IPS-NIHi11 (cell line): ENCODE results near the gene ENDOV.
A peak's percentile ranks its signal among the peaks of the same experiment; 100 is the strongest.
"Not testable (repeated sequence)": the region's sequence is repeated elsewhere in the genome, so short reads cannot be mapped to it uniquely, and the experiment has no call there.

Source experiments
- DNase-seq: peaks from one replicate; pipeline ENCODE4 v3.0.0; 2012; ENCODE audit warnings: mixed read lengths, low spot score

ENDOV gene

GRCh38 chr17:80388601-80389000 lies 26.4 kb upstream of the ENDOV start:
- DNase-seq, result no peak

DNA sequence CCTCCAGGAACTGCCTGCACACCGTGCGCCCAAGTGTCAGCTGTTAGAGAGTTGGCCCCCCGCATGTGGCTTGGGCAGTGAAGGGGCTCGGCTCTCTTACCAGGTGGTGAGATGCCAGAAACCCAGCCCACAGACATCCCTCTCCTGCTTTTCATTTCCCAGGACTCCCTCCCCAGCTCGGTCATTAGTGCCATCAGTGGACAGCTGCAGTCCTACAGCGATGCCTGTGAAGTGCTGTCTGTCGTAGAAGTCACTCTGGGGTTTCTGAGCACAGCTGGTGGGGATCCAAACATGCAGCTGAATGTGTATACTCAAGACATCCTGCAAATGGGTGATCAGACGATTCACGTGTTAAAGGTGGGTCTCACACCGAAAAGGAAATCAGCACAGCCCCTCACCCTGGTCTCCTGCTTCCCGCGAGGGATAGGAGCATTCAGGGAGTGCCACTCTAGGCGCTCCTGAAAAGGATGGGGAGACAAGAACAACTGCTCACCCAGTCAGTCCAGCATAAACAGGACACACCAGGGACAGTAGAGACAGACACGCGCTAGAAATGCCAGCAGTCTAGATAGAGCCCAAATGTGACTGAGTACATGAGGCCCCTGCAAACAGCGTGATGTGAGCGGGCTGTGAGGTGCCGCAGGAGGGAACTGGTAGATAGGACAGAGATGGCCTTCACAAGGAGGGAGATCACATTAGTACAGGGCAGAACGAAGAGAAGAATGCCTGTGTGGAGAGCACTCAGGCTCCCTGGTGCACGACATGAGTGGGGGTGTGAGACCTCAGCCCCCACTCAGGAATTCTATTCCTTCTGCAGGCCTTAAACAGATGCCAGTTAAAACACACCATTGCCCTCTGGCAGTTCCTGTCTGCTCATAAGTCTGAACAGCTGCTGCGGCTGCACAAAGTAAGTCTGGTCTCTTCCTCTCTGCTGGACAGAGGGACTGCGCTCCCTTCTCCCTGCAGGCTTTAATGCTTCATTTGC lies 25.7 kb upstream of the ENDOV start:
- no peak for DNase-seq

GRCh38 chr17:80393241-80393890 lies 21.6 kb upstream of the ENDOV start:
- DNase-seq, result no peak

DNA sequence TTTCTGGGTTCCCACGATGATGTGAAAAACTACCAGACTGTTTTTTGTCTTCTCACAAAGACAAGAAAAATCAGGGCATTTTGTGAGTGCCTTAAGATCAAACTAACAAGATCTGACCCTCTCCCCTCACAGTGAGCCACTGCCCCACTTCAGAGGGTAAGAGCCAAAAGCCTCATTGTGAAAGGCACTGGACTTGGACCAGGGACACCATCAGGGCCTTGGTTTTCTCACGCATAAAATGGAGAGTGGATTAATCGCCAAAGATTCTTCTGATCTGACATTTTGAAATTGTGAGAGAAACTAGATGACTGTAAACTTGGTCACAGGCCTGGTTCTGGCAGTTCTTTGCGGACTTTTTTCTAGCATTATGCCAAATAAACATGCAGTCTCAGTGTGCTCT lies 21.0 kb upstream of the ENDOV start:
- DNase-seq, result no peak

DNA sequence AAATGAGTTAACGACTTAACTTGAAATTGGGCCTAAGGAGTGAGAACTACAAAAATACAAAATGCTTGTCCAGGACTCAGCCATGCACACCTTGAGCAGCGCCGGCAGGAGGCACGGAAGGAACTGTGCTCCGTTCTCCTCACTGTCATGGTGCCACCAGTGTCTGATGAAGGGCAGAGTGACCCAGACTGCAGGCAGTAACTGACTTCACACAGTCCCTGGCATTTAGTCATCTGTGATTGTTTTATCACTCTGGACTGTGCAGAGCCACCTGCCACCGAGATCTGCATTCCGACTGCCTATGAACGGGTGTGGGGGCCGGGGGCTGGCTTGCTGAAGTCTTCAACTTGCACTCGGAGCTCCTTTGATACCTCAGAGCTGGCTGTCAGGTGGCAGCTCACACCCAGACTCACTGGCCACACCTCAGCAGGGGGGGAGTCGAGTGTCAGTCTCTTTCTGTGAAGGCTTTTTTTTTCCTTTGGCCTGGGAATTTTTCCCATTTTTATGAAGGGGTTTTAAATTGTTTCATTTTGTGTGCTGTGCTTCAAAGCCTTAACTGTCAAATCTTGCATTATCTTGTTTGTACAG lies 20.2 kb upstream of the ENDOV start:
- DNase-seq, result no peak

DNA sequence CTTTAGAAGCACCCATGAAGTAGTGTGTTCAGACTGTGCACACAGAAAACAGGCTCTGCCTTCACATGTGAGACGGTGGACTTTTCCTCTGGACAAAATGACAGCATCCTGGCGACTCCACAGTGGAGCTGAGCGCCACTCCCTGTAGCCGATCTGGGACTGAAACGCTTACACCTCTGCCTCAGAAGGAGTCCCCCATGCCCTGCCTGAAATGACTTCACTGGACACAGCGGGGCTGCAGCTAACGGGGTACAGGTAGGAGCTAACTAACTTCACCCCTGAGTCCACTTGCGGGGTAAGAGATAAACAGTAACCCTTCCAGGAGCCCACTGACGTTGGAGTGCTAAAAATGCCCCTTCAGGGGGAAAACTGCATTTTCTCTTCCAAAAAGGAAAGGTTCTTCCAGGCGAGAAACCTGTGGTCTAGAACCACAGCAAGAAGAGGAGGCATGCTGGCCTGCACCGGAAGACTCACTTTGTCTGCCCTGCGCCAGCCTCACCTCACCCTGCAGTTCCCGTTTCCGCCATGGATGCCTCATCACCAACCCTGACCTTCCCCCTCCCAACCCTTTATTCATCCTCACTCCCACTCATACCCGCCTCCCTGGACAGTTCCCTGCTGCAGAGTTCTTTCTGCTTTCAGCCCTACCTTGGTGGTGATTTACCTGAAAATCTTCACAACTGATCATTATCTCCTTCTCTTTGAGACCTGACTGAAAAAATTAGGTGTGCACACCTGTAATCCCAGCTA lies 19.4 kb upstream of the ENDOV start:
- DNase-seq, result peak; percentile 58

DNA sequence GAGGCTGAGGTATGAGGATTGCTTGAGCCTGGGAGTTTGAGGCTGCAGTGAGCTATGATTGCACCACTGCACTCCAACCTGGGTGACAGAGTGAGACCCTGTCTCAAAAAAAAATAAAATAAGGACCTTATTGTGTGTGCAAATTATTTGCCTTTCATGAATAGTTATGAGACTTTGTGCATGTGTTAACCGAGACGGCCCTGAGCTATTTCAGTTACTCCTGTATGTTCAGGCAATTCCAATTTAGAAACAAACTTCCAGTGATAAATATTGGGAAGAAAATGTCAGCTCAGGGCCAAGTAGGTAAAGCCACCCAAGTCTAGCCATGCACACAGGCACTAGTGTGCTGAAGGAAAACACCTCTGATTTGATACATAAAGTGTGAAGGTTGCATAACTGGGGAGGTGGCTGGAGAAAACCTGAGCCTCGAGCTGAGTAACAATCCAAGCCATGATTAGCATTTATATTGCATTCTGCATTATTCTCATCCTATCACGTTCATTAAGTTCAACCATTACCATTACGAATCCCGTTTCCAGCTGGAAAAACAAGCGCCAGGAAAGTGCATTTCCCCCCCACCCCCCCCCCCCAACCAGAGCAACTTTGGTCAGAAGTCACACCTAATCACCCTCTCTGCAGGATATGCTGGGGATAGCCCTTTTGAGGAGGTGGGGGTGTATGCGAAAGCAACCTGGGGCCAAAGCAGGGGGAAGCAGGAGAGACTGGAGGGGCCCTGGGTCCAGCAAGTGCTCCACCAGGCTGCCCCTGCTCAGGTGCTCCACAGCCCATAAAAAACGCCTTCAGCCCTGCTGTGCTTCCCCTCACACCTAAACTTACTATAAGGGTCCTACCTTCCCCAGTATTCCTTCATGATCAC lies 18.6 kb upstream of the ENDOV start:
- DNase-seq, result no peak

- DNase-seq, result no peak
Observed at GRCh38 chr17:80397034-80397387, 18.0 kb upstream of the ENDOV start.

GRCh38 chr17:80397686-80398085 lies 17.3 kb upstream of the ENDOV start:
- no peak for DNase-seq

- DNase-seq, result not testable (repeated sequence)
Observed at GRCh38 chr17:80401086-80401485, 13.9 kb upstream of the ENDOV start.

GRCh38 chr17:80402102-80402501 lies 12.9 kb upstream of the ENDOV start:
- DNase-seq, result not testable (repeated sequence)

DNA sequence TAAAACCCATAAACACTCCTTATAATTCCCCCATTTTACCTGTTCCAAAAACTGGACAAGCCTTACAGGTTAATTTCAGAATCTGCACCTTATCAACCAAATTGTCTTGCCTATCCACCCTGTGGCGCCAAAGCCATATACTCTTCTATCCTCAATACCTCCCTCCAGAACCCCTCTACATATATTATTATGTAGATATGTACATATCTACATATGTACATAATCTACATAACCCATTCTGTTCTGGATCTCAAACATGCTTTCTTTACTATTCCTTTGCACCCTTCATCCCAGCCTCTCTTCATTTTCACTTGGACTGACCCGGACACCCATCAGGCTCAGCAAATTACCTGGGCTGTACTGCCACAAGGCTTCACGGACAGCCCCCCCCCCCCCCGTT lies 12.0 kb upstream of the ENDOV start:
- DNase-seq, result no peak

GRCh38 chr17:80406146-80406545 lies 8.8 kb upstream of the ENDOV start:
- no peak for DNase-seq

DNA sequence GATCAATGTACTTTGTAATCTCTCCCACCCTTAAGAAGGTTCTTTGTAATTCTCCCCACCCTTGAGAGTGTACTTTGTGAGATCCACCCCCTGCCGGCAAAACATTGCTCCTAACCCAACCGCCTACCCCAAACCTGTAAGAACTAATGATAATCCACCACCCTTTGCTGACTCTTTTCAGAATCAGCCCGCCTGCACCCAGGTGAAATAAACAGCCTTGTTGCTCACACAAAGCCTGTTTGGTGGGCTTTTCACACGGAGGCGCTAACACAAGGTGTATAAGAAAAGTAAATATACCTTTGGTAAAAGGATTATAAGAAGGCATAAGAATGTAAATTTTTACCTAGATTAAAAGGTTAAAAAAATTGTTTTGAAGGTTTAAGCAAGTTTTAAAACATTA lies 7.0 kb upstream of the ENDOV start:
- not testable (repeated sequence) for DNase-seq

- DNase-seq, result no peak
Observed at GRCh38 chr17:80408872-80409271, 6.1 kb upstream of the ENDOV start.

GRCh38 chr17:80409626-80410025 lies 5.3 kb upstream of the ENDOV start:
- no peak for DNase-seq

DNA sequence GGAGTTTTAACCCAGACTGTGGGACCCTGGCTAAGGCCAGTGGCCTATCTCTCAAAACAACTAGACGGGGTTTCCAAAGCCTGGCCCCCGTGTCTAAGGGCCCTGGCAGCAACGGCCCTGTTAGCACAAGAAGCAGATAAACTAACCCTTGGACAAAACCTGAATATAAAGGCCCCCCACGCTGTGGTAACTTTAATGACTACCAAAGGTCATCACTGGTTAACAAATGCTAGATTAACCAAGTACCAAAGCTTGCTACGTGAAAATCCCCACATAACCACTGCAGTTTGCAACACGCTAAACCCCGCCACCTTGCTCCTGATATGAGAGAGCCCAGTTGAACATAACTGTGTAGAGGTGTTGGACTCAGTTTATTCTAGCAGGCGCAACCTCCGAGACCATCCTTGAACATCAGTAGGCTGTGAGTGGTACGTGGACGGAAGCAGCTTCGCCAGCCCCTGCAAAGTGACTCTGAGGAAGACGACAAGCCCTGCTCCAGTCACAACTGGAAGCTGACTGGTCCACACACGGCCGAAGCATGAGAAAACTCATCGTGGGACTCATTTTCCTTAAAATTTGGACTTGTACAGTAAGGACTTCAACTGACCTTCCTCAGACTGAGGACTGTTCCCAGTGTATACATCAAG lies 4.4 kb upstream of the ENDOV start:
- DNase-seq, result not testable (repeated sequence)

DNA sequence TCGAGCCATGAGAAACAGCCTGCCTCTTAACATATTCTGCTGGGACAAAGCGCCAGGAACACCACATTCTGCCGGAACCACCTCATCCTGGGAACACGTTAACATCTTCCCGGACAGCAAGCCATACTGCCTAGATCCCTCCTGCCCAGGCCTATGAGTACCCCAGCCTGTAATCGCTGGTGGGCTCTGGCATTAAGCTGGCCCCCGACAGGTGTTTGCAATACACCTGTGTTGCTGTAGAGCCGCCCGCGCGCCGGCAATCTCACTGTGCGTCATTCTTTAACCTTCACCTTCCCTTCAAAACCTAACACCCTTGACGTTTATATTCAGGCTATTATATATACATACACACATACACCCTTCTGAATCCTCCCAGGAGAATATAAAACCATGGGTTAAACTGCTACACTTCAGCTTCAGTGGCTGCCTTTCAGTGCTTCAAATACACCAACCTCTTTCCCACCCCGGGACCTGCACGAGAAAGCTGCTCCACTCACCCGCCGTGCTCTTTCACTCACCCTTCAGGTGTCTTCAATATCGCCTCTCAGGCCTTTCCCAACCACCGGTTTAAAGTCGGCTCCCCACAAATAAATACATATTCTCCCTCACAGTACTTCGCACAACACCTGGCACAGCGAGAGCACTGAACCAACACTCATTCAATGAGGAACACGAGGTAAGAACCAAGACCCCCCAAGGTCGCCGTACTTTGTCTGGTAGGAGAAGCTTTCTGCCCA lies 1.0 kb upstream of the ENDOV start:
- no peak for DNase-seq

GRCh38 chr17:80414508-80414802 lies 512 bp upstream of the ENDOV start:
- no peak for DNase-seq

GRCh38 chr17:80415626-80416137 lies 715 bp downstream of the ENDOV start:
- no peak for DNase-seq
